Calu3 (cell line): Measurements from ENCODE around the gene RHCE. TPM values are rescaled to one million over a fixed set of nuclear protein-coding genes. Genes with fewer than 3 reads are reported as not detected.

Experiments
- BruUV-seq: library from RNA; stranded (reverse); fragments of 400-500 nt; replicated peaks from 2 replicates; lab custom pipeline; 2021; lab: Mats Ljungman, UMichigan
- CTCF ChIA-PET: fragments of 300-600 bp; sonication (Branson Sonifier 250); formaldehyde crosslinking; loops from one replicate; lab custom pipeline; 2022; ENCODE audit warnings: antibody characterized with exemption; lab: Charles Lee
- DNase-seq: peaks from one replicate; pipeline ENCODE4 v3.0.0; 2022
- H3K27ac Mint-ChIP-seq: one replicate; pipeline ENCODE4 v1.8.0; 2022; ENCODE audit warnings: mixed read lengths; ENCODE audit not compliant: unreplicated experiment
- H3K27me3 Mint-ChIP-seq: one replicate; pipeline ENCODE4 v1.8.0; 2022; ENCODE audit warnings: mixed read lengths; ENCODE audit not compliant: unreplicated experiment
- H3K36me3 Mint-ChIP-seq: one replicate; pipeline ENCODE4 v1.8.0; 2022; ENCODE audit warnings: mild to moderate bottlenecking, moderate library complexity, mixed read lengths; ENCODE audit not compliant: insufficient read depth, unreplicated experiment
- H3K4me1 Mint-ChIP-seq: one replicate; pipeline ENCODE4 v1.8.0; 2022; ENCODE audit warnings: mild to moderate bottlenecking, low read depth, mixed read lengths; ENCODE audit not compliant: unreplicated experiment
- H3K4me3 Mint-ChIP-seq: one replicate; pipeline ENCODE4 v1.8.0; 2022; ENCODE audit warnings: mild to moderate bottlenecking, low read depth, moderate library complexity, mixed read lengths; ENCODE audit not compliant: unreplicated experiment
- H3K9me3 Mint-ChIP-seq: one replicate; pipeline ENCODE4 v1.8.0; 2022; ENCODE audit warnings: low read depth, mixed read lengths; ENCODE audit not compliant: unreplicated experiment
- CTCF ChIP-seq: fragments of 200-600 bp; IDR thresholded peaks from one replicate; pipeline ENCODE4 v1.8.0; 2022; ENCODE audit warnings: antibody characterized with exemption; ENCODE audit not compliant: unreplicated experiment
- intact Hi-C: fragments of 100-400 bp; cut with micrococcal nuclease; formaldehyde crosslinking; loops from one replicate; pipeline ENCODE4 v1.10.0; 2022; ENCODE audit not compliant: unreplicated experiment
- total RNA-seq: library from RNA; stranded (reverse); gene quantifications from 2 replicates; pipeline ENCODE4 v1.2.3, GENCODE V29; 2022

Gene RHCE
- total RNA-seq, 1 experiment from 2014 or later = not detected

GRCh38 chr1:25437672-25438071 is 17.0 kb upstream of the RHCE start:
- no TSS peak for BruUV-seq
- Mint-ChIP-seq H3K4me1 (peaks cover 32% of the 10 kb centered on the region), H3K9me3 (no peaks in the 10 kb centered on the region), H3K27ac (no peak overlapping the region), H3K27me3 (no peaks in the 10 kb centered on the region), H3K36me3 (no peaks in the 10 kb centered on the region), H3K4me3 (no peak overlapping the region)
- TF ChIP-seq CTCF = no peak
- DNase-seq = no peak
- intact Hi-C loops = no loop called here
- CTCF ChIA-PET = no interaction called here

GRCh38 chr1:25435397-25436108 is 14.9 kb upstream of the RHCE start:
- Mint-ChIP-seq H3K27me3 (no peaks in the 10 kb centered on the region), H3K9me3 (no peaks in the 10 kb centered on the region), H3K27ac (no peak overlapping the region), H3K4me3 (no peak overlapping the region), H3K36me3 (peaks cover 13% of the 10 kb centered on the region), H3K4me1 (peaks cover 32% of the 10 kb centered on the region)
- no peak for TF ChIP-seq CTCF
- CTCF ChIA-PET = interaction anchor here (0.9 kb wide), 1 partner anchor 43 kb away, joined by 4 read pairs; no protein-coding TSS in a partner anchor
- intact Hi-C loops = no loop called here
- no TSS peak for BruUV-seq
- no peak for DNase-seq

- BruUV-seq = no TSS peak
- no peak overlapping the region for H3K27ac Mint-ChIP-seq
- H3K4me3 Mint-ChIP-seq = peak overlapping the region; percentile 3
- no peak for TF ChIP-seq CTCF
- intact Hi-C loops = no loop called here
- no peaks in the 10 kb centered on the region for H3K27me3 Mint-ChIP-seq
- CTCF ChIA-PET = no interaction called here
- DNase-seq = no peak
- peaks cover 27% of the 10 kb centered on the region for H3K36me3 Mint-ChIP-seq
- no peaks in the 10 kb centered on the region for H3K9me3 Mint-ChIP-seq
- H3K4me1 Mint-ChIP-seq = peaks cover 32% of the 10 kb centered on the region
Observed at GRCh38 chr1:25433389-25434186, 13.0 kb upstream of the RHCE start.

- intact Hi-C loops = no loop called here
- Mint-ChIP-seq H3K9me3 (no peaks in the 10 kb centered on the region), H3K27me3 (no peaks in the 10 kb centered on the region), H3K4me1 (peaks cover 32% of the 10 kb centered on the region), H3K36me3 (peaks cover 27% of the 10 kb centered on the region), H3K4me3 (peak overlapping the region; percentile 83), H3K27ac (no peak overlapping the region)
- BruUV-seq = no TSS peak
- DNase-seq = no peak
- CTCF ChIA-PET = no interaction called here
- TF ChIP-seq CTCF = no peak
Observed at GRCh38 chr1:25432749-25433388, 12.2 kb upstream of the RHCE start.
